Activated CD8-positive, alpha-beta T cell treated with anti-CD3 and anti-CD28 coated beads, Interleukin-2, amount 10 ng/mL, durations not matched to agents 7 days and 5 days (primary cell): ENCODE data around the gene OR51A7. TPM values are rescaled to one million over a fixed set of nuclear protein-coding genes. Genes with fewer than 3 reads are reported as not detected.

ENCODE experiments used
- total RNA-seq, 2 experiments: library from RNA; stranded (reverse); gene quantifications; one replicate each; pipeline ENCODE4 v1.2.3, GENCODE V29; 2021

The OR51A7 gene
- total RNA-seq, 2 experiments from 2014 or later: not detected

Other genes with a start within 250 kb of the OR51A7 start
- not detected for gene OR51E2, start 205.9 kb upstream of the OR51A7 start, total RNA-seq
- not detected for gene MMP26, start 199.0 kb upstream of the OR51A7 start, total RNA-seq
- not detected for gene OR51F1, start 133.8 kb upstream of the OR51A7 start, total RNA-seq
- gene OR52R1, start 99.4 kb upstream of the OR51A7 start, total RNA-seq: not detected
- gene OR51F2, start 82.5 kb upstream of the OR51A7 start, total RNA-seq: not detected
- gene OR51S1, start 54.6 kb upstream of the OR51A7 start, total RNA-seq: not detected
- not detected for gene OR51T1, start 21.9 kb upstream of the OR51A7 start, total RNA-seq
- not detected for gene OR51G2, start 15.6 kb downstream of the OR51A7 start, total RNA-seq
- gene OR51G1, start 20.6 kb downstream of the OR51A7 start, total RNA-seq: not detected
- gene OR51A4, start 43.8 kb downstream of the OR51A7 start, total RNA-seq: not detected
- not detected for gene OR51A2, start 51.9 kb downstream of the OR51A7 start, total RNA-seq
- gene OR51L1, start 91.1 kb downstream of the OR51A7 start, total RNA-seq: not detected
- not detected for gene OR52J3, start 142.7 kb downstream of the OR51A7 start, total RNA-seq
- not detected for gene OR52E2, start 155.8 kb downstream of the OR51A7 start, total RNA-seq
- not detected for gene OR52E1, start 165.8 kb downstream of the OR51A7 start, total RNA-seq
- not detected for gene OR52A5, start 234.6 kb downstream of the OR51A7 start, total RNA-seq